GM12872 (cell line): ENCODE data around the gene LMCD1.

Source experiments
- CTCF ChIP-seq: IDR thresholded peaks from 3 replicates; pipeline ENCODE4 v1.5.1; 2011; ENCODE audit warnings: low read depth, mild to moderate bottlenecking, low read length, moderate library complexity; ENCODE audit not compliant: insufficient read depth

Gene LMCD1

GRCh38 chr3:8548502-8549275 lies 47.1 kb downstream of the LMCD1 start:
- no peak for TF ChIP-seq CTCF

GRCh38 chr3:8549354-8549753 lies 47.7 kb downstream of the LMCD1 start:
- no peak for TF ChIP-seq CTCF

GRCh38 chr3:8550611-8551010 lies 49.0 kb downstream of the LMCD1 start:
- TF ChIP-seq CTCF = no peak

GRCh38 chr3:8552223-8552762 lies 50.7 kb downstream of the LMCD1 start:
- no peak for TF ChIP-seq CTCF

- no peak for TF ChIP-seq CTCF
Observed at GRCh38 chr3:8553405-8553804, 51.8 kb downstream of the LMCD1 start.

- no peak for TF ChIP-seq CTCF
Observed at GRCh38 chr3:8554696-8555095, 53.1 kb downstream of the LMCD1 start.

GRCh38 chr3:8555113-8555661 lies 53.6 kb downstream of the LMCD1 start:
- no peak for TF ChIP-seq CTCF
